Measurements from ENCODE around the gene GALM.
A peak's percentile ranks its signal among the peaks of the same experiment; 100 is the strongest.

The GALM gene

GRCh38 chr2:38665854-38666555, at the start of gene GALM:
Gene GALM, plus strand, starts transcription at chr2:38666114. Its CDS starts 48 bp downstream, at chr2:38666162.
- Histone ChIP-seq H3K79me2 (ENCODE audit: control insufficient read depth, low read length) (no peaks in the 10 kb centered on the region), H3F3A (ENCODE audit: control insufficient read depth, insufficient read depth) (no peaks in the 10 kb centered on the region), H3K9me2 (replicated peaks; ENCODE audit: control insufficient read depth, low read length) (no peaks in the 10 kb centered on the region), H3K4me1 (ENCODE audit: control insufficient read depth, low read length) (peaks cover 13% of the 10 kb centered on the region), H3K27me3 (ENCODE audit: control insufficient read depth, low read length) (no peaks in the 10 kb centered on the region), H3K27ac (ENCODE audit: low read depth, low read length) (no peak within 1 kb of the TSS), H3K4me2 (ENCODE audit: low read length) (peak within 1 kb of the TSS; percentile 77), H3K9me3 (ENCODE audit: control insufficient read depth, insufficient read depth, low read length) (no peaks in the 10 kb centered on the region), H4K20me1 (ENCODE audit: control insufficient read depth, insufficient read depth, low read depth, low read length) (no peaks in the 10 kb centered on the region), H3K4me3 (ENCODE audit: low read length) (peak within 1 kb of the TSS; percentile 72), H3K36me3 (ENCODE audit: control insufficient read depth, low read length) (no peaks in the 10 kb centered on the region)
- no peak for TF ChIP-seq EZH2phosphoT487 (IDR thresholded peaks at IDR 0.05; ENCODE audit: borderline replicate concordance, low read length)
- no peak for TF ChIP-seq CTCF (IDR thresholded peaks at IDR 0.05; ENCODE audit: low read depth, low read length, poor library complexity, severe bottlenecking)

GRCh38 chr2:38617301-38617700, 48.6 kb upstream of the GALM start:
- no peak overlapping the region for H3K4me2 ChIP-seq (ENCODE audit: low read length)
- H3K79me2 ChIP-seq (ENCODE audit: control insufficient read depth, low read length) = no peaks in the 10 kb centered on the region
- H3K4me3 ChIP-seq (ENCODE audit: low read length) = no peak overlapping the region
- TF ChIP-seq EZH2phosphoT487 (IDR thresholded peaks at IDR 0.05; ENCODE audit: borderline replicate concordance, low read length) (0 out of 2 replicates have a peak, but pooled peaks have one; percentile 30), CTCF (IDR thresholded peaks at IDR 0.05; ENCODE audit: low read depth, low read length, poor library complexity, severe bottlenecking) (no peak)
- H3K9me3 ChIP-seq (ENCODE audit: control insufficient read depth, insufficient read depth, low read length) = 0 out of 2 replicates have a peak, but pooled peaks cover 3% of the 10 kb centered on the region
- H3K4me1 ChIP-seq (ENCODE audit: control insufficient read depth, low read length) = peaks cover 18% of the 10 kb centered on the region
- H3K27ac ChIP-seq (ENCODE audit: low read depth, low read length) = no peak overlapping the region
- peaks cover 8% of the 10 kb centered on the region for H4K20me1 ChIP-seq (ENCODE audit: control insufficient read depth, insufficient read depth, low read depth, low read length)
- H3K36me3 ChIP-seq (ENCODE audit: control insufficient read depth, low read length) = no peaks in the 10 kb centered on the region
- H3F3A ChIP-seq (ENCODE audit: control insufficient read depth, insufficient read depth) = peaks cover 4% of the 10 kb centered on the region; the same call in 1 of the 2 replicates
- H3K27me3 ChIP-seq (ENCODE audit: control insufficient read depth, low read length) = peaks cover 88% of the 10 kb centered on the region
- no peaks in the 10 kb centered on the region for H3K9me2 ChIP-seq (replicated peaks; ENCODE audit: control insufficient read depth, low read length)

GRCh38 chr2:38619458-38620164, 46.3 kb upstream of the GALM start:
- no peak overlapping the region for H3K27ac ChIP-seq (ENCODE audit: low read depth, low read length)
- peaks cover 6% of the 10 kb centered on the region; the same call in 1 of the 2 replicates for H3F3A ChIP-seq (ENCODE audit: control insufficient read depth, insufficient read depth)

More at GRCh38 chr2:38619458-38620164, 46.3 kb upstream of the GALM start:
- Histone ChIP-seq H3K79me2 (ENCODE audit: control insufficient read depth, low read length) (no peaks in the 10 kb centered on the region), H3K4me3 (ENCODE audit: low read length) (no peak overlapping the region), H4K20me1 (ENCODE audit: control insufficient read depth, insufficient read depth, low read depth, low read length) (peaks cover 3% of the 10 kb centered on the region), H3K27me3 (ENCODE audit: control insufficient read depth, low read length) (peaks cover 67% of the 10 kb centered on the region), H3K9me2 (replicated peaks; ENCODE audit: control insufficient read depth, low read length) (no peaks in the 10 kb centered on the region), H3K4me2 (ENCODE audit: low read length) (no peak overlapping the region), H3K4me1 (ENCODE audit: control insufficient read depth, low read length) (peaks cover 25% of the 10 kb centered on the region), H3K36me3 (ENCODE audit: control insufficient read depth, low read length) (no peaks in the 10 kb centered on the region), H3K9me3 (ENCODE audit: control insufficient read depth, insufficient read depth, low read length) (0 out of 2 replicates have a peak, but pooled peaks cover 3% of the 10 kb centered on the region)
- TF ChIP-seq EZH2phosphoT487 (IDR thresholded peaks at IDR 0.05; ENCODE audit: borderline replicate concordance, low read length) (no peak), CTCF (IDR thresholded peaks at IDR 0.05; ENCODE audit: low read depth, low read length, poor library complexity, severe bottlenecking) (no peak)
